Endodermal cell (in vitro differentiated cells): ENCODE results near the gene ELMO1. TPM values are rescaled to one million over a fixed set of nuclear protein-coding genes. Genes with fewer than 3 reads are reported as not detected.

Experiments
- DNase-seq: peaks from one replicate; pipeline ENCODE4 v3.0.0-alpha.2; 2017
- H3K27ac ChIP-seq: 2 replicates; pipeline ENCODE4 v1.5.1; 2013; ENCODE audit warnings: mild to moderate bottlenecking, low read depth, low read length, moderate library complexity
- H3K27me3 ChIP-seq: 2 replicates; pipeline ENCODE4 v1.6.1; 2013; ENCODE audit warnings: mild to moderate bottlenecking, low read length, moderate library complexity; ENCODE audit not compliant: insufficient read depth, control insufficient read depth, poor library complexity, severe bottlenecking
- H3K36me3 ChIP-seq: 2 replicates; pipeline ENCODE4 v1.7.0; 2013; ENCODE audit warnings: mild to moderate bottlenecking, low read length, moderate library complexity; ENCODE audit not compliant: control insufficient read depth, insufficient read depth
- H3K4me1 ChIP-seq: one replicate; pipeline ENCODE4 v1.7.0; 2013; ENCODE audit warnings: low read length; ENCODE audit not compliant: control insufficient read depth, insufficient read depth
- H3K4me3 ChIP-seq: 2 replicates; pipeline ENCODE4 v1.5.1; 2013; ENCODE audit warnings: mild to moderate bottlenecking, low read length, moderate library complexity
- H3K9ac ChIP-seq: 2 replicates; pipeline ENCODE4 v1.6.1; 2013; ENCODE audit warnings: mild to moderate bottlenecking, low read length, moderate library complexity; ENCODE audit not compliant: poor library complexity, severe bottlenecking; ENCODE audit errors: extremely low read depth
- H3K9me3 ChIP-seq: 2 replicates; pipeline ENCODE4 v1.6.1; 2013; ENCODE audit warnings: mild to moderate bottlenecking, low read length, moderate library complexity; ENCODE audit not compliant: control insufficient read depth
- H3K27ac Mint-ChIP-seq: 2 replicates; pipeline ENCODE4 v1.8.0; 2020; ENCODE audit warnings: mixed read lengths
- H3K27me3 Mint-ChIP-seq: 2 replicates; pipeline ENCODE4 v1.8.0; 2021; ENCODE audit warnings: mild to moderate bottlenecking, mixed read lengths; ENCODE audit not compliant: insufficient read depth
- H3K36me3 Mint-ChIP-seq: 2 replicates; pipeline ENCODE4 v1.8.0; 2020; ENCODE audit warnings: low read depth, mixed read lengths
- H3K4me1 Mint-ChIP-seq: 2 replicates; pipeline ENCODE4 v1.8.0; 2020; ENCODE audit warnings: mixed read lengths
- H3K4me3 Mint-ChIP-seq: 2 replicates; pipeline ENCODE4 v1.8.0; 2020; ENCODE audit warnings: mild to moderate bottlenecking, moderate library complexity, mixed read lengths
- H3K9me3 Mint-ChIP-seq: 2 replicates; pipeline ENCODE4 v1.8.0; 2020; ENCODE audit warnings: mild to moderate bottlenecking, mixed read lengths
- CTCF ChIP-seq: fragments of 200-600 bp; sonication (generic); conservative IDR thresholded peaks from 2 replicates; pipeline ENCODE4 v1.5.0; 2021; ENCODE audit warnings: antibody characterized with exemption, mild to moderate bottlenecking
- WGBS, 2 experiments: methylation state at CpG; one replicate each; pipeline versions ENCODE4 v1.1.5 to v1.1.7; 2013; ENCODE audit warnings: missing lambda C conversion rate in 2 of 2, mixed read lengths in 1 of 2; ENCODE audit not compliant: insufficient coverage in 1 of 2, insufficient read length in 1 of 2; 5-methylcytosine and 5-hydroxymethylcytosine counted together
- total RNA-seq, 2 donors: library from RNA; stranded (reverse); fragmentation: NEBNext Ultra II Directional in 1 of 2; extraction: Animal tissue kit (Norgen Biotek cat#: 25700) in 1 of 2; gene quantifications; 2 replicates in 1 of 2; 3 replicates in 1 of 2; pipeline ENCODE4 v1.2.1, GENCODE V29; 2021

ELMO1 gene
- total RNA-seq, 2 donors from 2014 or later: 120 to 131 TPM

DNA sequence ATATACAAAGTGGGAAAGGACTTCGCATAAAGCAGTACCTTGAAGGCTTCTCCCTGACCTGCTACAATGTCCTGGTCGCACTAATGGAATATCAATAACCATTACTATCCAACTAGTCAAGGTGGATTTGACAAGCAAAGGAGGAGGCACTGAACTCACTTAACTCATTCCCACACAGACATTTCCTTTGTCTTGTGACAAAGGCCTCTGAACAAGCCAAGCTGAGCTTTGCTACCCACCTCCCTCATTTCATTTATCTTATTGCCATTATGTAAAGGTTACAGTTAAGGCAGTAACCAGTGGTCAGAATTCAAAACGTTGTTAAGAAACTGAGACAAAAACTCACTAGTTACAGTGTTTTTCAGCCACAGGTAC lies 7.3 kb downstream of the ELMO1 start:
- Histone ChIP-seq H3K9me3 (no peaks in the 10 kb centered on the region), H3K27ac (no peak overlapping the region), H3K4me1 (peaks cover 16% of the 10 kb centered on the region), H3K9ac (peak overlapping the region; percentile 8), H3K4me3 (no peak overlapping the region), H3K36me3 (peaks cover 27% of the 10 kb centered on the region), H3K27me3 (no peaks in the 10 kb centered on the region)
- H3K4me3 Mint-ChIP-seq: no peak overlapping the region
- no peak for TF ChIP-seq CTCF
- no peaks in the 10 kb centered on the region for H3K27me3 Mint-ChIP-seq
- H3K4me1 Mint-ChIP-seq: peaks cover 47% of the 10 kb centered on the region
- H3K9me3 Mint-ChIP-seq: no peaks in the 10 kb centered on the region
- DNase-seq: no peak
- H3K36me3 Mint-ChIP-seq: peaks cover 32% of the 10 kb centered on the region
- 82 to 100% methylated on average over 2 to 3 of the region's 3 CpGs for WGBS, 2 experiments
- H3K27ac Mint-ChIP-seq: no peak overlapping the region

DNA sequence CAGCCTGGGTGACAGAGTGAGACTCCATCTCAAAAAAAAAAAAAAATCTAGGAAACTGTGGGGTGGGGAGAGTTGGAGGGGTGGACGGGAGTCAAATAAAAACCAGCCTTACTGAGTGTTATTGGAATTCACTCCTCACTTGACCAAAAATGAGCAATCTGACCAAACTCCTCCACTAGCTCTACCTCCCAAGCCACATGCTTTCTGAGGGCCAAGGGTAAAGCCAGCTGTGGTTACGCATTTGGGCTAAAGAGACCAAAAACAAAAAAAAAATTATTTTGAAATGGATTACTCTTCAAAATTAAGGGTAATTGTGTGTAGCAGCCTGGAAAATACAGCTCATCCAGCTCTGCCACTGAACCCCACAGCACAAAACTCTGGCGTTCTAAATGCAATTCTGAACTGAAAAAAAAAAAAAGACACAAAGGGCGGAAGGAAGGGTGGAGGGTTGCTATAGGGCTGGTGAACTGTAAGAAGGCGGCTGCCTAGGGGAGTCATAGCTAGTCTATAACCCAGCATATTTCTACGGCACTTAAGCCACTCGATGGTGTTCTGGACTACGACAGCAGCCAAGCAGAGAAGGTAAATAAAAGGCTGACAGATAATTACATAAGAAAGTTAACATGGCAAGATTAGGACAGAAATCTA lies 7.8 kb downstream of the ELMO1 start:
- Histone ChIP-seq H3K4me1 (peaks cover 16% of the 10 kb centered on the region), H3K36me3 (peaks cover 27% of the 10 kb centered on the region), H3K4me3 (no peak overlapping the region), H3K9ac (no peak overlapping the region), H3K27me3 (no peaks in the 10 kb centered on the region), H3K9me3 (no peaks in the 10 kb centered on the region), H3K27ac (no peak overlapping the region)
- no peaks in the 10 kb centered on the region for H3K9me3 Mint-ChIP-seq
- DNase-seq: no peak
- H3K27ac Mint-ChIP-seq: no peak overlapping the region
- H3K36me3 Mint-ChIP-seq: peaks cover 32% of the 10 kb centered on the region
- peaks cover 44% of the 10 kb centered on the region for H3K4me1 Mint-ChIP-seq
- H3K4me3 Mint-ChIP-seq: no peak overlapping the region
- no peaks in the 10 kb centered on the region for H3K27me3 Mint-ChIP-seq
- TF ChIP-seq CTCF: no peak
- WGBS, 2 experiments: 81 to 89% methylated on average over 3 to 7 of the region's 8 CpGs

DNA sequence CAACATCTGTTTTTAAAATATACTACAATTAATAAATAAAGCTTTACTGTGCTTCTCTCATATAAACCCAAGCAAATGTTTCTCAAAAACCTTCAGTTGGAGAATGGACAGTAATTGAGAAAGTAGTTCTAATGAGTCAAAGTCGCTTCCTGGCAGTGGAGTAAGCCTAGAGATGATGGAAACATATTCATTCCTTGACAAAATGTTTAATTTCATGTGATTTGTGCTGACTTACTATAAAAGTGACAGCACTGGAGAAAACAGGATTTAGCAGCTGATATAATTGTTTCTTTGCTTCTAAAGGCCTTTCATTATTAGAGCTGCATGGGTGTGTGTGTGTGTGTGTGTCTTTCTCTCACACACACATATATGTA lies 9.0 kb downstream of the ELMO1 start:
- Histone ChIP-seq H3K9me3 (no peaks in the 10 kb centered on the region), H3K4me3 (no peak overlapping the region), H3K27ac (no peak overlapping the region), H3K36me3 (peaks cover 22% of the 10 kb centered on the region), H3K27me3 (no peaks in the 10 kb centered on the region), H3K4me1 (peaks cover 12% of the 10 kb centered on the region), H3K9ac (no peak overlapping the region)
- Mint-ChIP-seq H3K4me1 (peaks cover 46% of the 10 kb centered on the region), H3K9me3 (no peaks in the 10 kb centered on the region), H3K4me3 (no peak overlapping the region), H3K36me3 (peaks cover 23% of the 10 kb centered on the region), H3K27me3 (no peaks in the 10 kb centered on the region), H3K27ac (no peak overlapping the region)
- no peak for TF ChIP-seq CTCF
- DNase-seq: no peak
- WGBS, 2 experiments: 88 to 94% methylated on average over 1 of the region's 1 CpG
